Fibroblast of lung (primary cell): Measurements from ENCODE around the gene FAM193A. TPM values are rescaled to one million over a fixed set of nuclear protein-coding genes. Genes with fewer than 3 reads are reported as not detected.

ENCODE experiments used
- DNase-seq, 2 donors: peaks; one replicate each; pipeline versions ENCODE4 v3.0.0 to v3.0.0-alpha.2; 2010; ENCODE audit warnings: low read depth in 2 of 2
- H2AFZ ChIP-seq: 2 replicates; pipeline ENCODE4 v1.5.1; 2012; ENCODE audit warnings: low read length, control low read depth, inconsistent platforms
- H3K27ac ChIP-seq: 2 replicates; pipeline ENCODE4 v1.5.1; 2011; ENCODE audit warnings: low read length, control low read depth; ENCODE audit not compliant: insufficient read depth
- H3K27me3 ChIP-seq: 2 replicates; pipeline ENCODE4 v1.5.1; 2011; ENCODE audit warnings: mild to moderate bottlenecking, low read length; ENCODE audit not compliant: control insufficient read depth, insufficient read depth
- H3K36me3 ChIP-seq: 2 replicates; pipeline ENCODE4 v1.5.1; 2011; ENCODE audit warnings: low read length; ENCODE audit not compliant: control insufficient read depth, insufficient read depth
- H3K4me1 ChIP-seq: 2 replicates; pipeline ENCODE4 v1.5.1; 2011; ENCODE audit warnings: low read length; ENCODE audit not compliant: control insufficient read depth, insufficient read depth; ENCODE audit errors: extremely low read depth
- H3K4me2 ChIP-seq: 2 replicates; pipeline ENCODE4 v1.5.1; 2011; ENCODE audit warnings: low read length, control low read depth; ENCODE audit not compliant: insufficient read depth; ENCODE audit errors: extremely low read depth
- H3K4me3 ChIP-seq, 4 experiments: fragments of 200-600 bp in 1 of 4; sonication (generic) in 1 of 4; replicated peaks in 1 of 4; 2 replicates each; pipeline ENCODE4 v1.5.1; 2011 to 2016; ENCODE audit warnings: low read length in 4 of 4, low read depth in 3 of 4, mild to moderate bottlenecking in 3 of 4, control low read depth in 2 of 4, inconsistent platforms in 1 of 4, mixed read lengths in 1 of 4; ENCODE audit not compliant: insufficient read depth in 1 of 4; ENCODE audit errors: control extremely low read depth in 1 of 4
- H3K79me2 ChIP-seq: 2 replicates; pipeline ENCODE4 v1.5.1; 2012; ENCODE audit warnings: mild to moderate bottlenecking, low read length, inconsistent platforms; ENCODE audit not compliant: control insufficient read depth, insufficient read depth
- H3K9ac ChIP-seq: 2 replicates; pipeline ENCODE4 v1.5.1; 2011; ENCODE audit warnings: mild to moderate bottlenecking, low read length, control low read depth; ENCODE audit not compliant: insufficient read depth
- H3K9me3 ChIP-seq: 2 replicates; pipeline ENCODE4 v1.5.1; 2012; ENCODE audit warnings: low read depth, low read length; ENCODE audit not compliant: control insufficient read depth, insufficient read depth
- H4K20me1 ChIP-seq: 2 replicates; pipeline ENCODE4 v1.5.1; 2011; ENCODE audit warnings: low read length; ENCODE audit not compliant: control insufficient read depth, insufficient read depth; ENCODE audit errors: extremely low read depth
- CTCF ChIP-seq, 2 donors: IDR thresholded peaks in 1 of 2; conservative IDR thresholded peaks in 1 of 2; 1 replicate in 1 of 2; 2 replicates in 1 of 2; pipeline ENCODE4 v1.5.1; 2011 to 2012; ENCODE audit warnings: low read length in 2 of 2, control low read depth in 1 of 2, inconsistent platforms in 1 of 2, low read depth in 1 of 2, mild to moderate bottlenecking in 1 of 2
- EZH2 ChIP-seq: IDR thresholded peaks from 2 replicates; pipeline ENCODE4 v1.5.1; 2012; ENCODE audit warnings: low read length, control low read depth, mild to moderate bottlenecking; ENCODE audit errors: missing control alignments
- polyA plus RNA-seq, 2 donors: library from polyadenylated mRNA; depleted of rRNA in 1 of 2; stranded (reverse) in 1 of 2; unstranded in 1 of 2; fragments of >200 nt; gene quantifications; 2 replicates each; pipeline ENCODE4 v1.2.1, GENCODE V29; 2011 to 2012; ENCODE audit warnings: missing spikeins in 1 of 2
- total RNA-seq: library from RNA; depleted of rRNA; stranded (reverse); fragments of >200 nt; gene quantifications from 2 replicates; pipeline ENCODE4 v1.2.1, GENCODE V29; 2014

FAM193A gene
- total and polyA plus RNA-seq, 2 donors (not counting 1 experiment from before 2014, with no cell fraction given) = 5.6 to 10.9 TPM

DNA sequence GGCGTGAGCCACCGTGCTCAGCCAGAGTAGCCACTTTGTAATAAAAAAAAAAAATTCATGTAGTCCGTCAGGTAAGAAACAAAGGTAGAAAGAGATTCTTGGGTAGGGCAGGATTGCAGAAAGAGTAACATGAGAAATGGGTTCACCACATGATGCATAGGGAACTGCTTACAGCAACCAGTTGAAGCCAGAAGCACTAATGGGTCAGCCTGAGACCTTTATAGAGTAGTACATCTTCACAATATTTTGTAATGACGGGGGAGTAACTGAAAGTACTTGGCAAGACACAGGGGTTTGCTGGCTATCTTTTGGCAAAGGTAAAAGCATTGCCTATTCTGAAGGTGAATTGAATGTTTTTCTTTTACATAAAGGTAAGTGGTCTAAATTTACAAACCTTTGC is 29.1 kb downstream of the FAM193A start:
- Histone ChIP-seq H3K27me3 (no peaks in the 10 kb centered on the region), H3K9me3 (no peaks in the 10 kb centered on the region), H3K79me2 (peaks cover 72% of the 10 kb centered on the region), H3K4me2 (no peak overlapping the region), H3K27ac (no peak overlapping the region), H2AFZ (no peak overlapping the region), H3K4me1 (no peaks in the 10 kb centered on the region), H3K9ac (no peak overlapping the region), H3K4me3 (no peak overlapping the region), H4K20me1 (no peaks in the 10 kb centered on the region), H3K36me3 (no peaks in the 10 kb centered on the region)
- no peak for DNase-seq
- TF ChIP-seq CTCF (conservative IDR thresholded peaks at IDR 0.05 in 1 of 2, IDR thresholded peaks at IDR 0.05 in 1 of 2; ENCODE audit: low read depth in 1 of 2, low read length in 2 of 2) (no peak), EZH2 (no peak)

DNA sequence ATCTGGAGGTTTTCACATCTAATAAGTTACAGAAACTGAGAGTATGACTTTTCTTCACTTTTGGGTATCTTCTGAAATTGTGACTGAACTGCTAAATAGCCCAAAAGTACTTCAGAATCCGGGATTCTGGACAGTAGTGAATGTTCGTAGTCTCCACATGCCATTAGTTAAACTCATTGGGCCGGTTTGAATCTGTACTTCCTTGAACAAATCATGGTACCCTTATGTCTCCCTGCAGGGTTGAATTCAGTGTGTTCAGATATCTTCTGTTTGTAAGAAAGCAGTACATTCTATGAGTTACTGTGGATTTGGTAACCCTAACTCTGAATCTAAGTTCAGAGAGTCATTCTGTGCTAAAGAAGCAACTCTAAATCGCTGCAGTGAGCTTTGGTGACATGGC is 33.6 kb downstream of the FAM193A start:
- Histone ChIP-seq H2AFZ (no peak overlapping the region), H3K9ac (no peak overlapping the region), H3K27ac (no peak overlapping the region), H4K20me1 (peaks cover 2% of the 10 kb centered on the region), H3K9me3 (no peaks in the 10 kb centered on the region), H3K27me3 (no peaks in the 10 kb centered on the region), H3K36me3 (no peaks in the 10 kb centered on the region), H3K4me2 (no peak overlapping the region), H3K79me2 (peaks cover 73% of the 10 kb centered on the region), H3K4me3 (no peak overlapping the region), H3K4me1 (no peaks in the 10 kb centered on the region)
- TF ChIP-seq EZH2 (no peak), CTCF (conservative IDR thresholded peaks at IDR 0.05 in 1 of 2, IDR thresholded peaks at IDR 0.05 in 1 of 2; ENCODE audit: low read depth in 1 of 2, low read length in 2 of 2) (no peak)
- DNase-seq = no peak

DNA sequence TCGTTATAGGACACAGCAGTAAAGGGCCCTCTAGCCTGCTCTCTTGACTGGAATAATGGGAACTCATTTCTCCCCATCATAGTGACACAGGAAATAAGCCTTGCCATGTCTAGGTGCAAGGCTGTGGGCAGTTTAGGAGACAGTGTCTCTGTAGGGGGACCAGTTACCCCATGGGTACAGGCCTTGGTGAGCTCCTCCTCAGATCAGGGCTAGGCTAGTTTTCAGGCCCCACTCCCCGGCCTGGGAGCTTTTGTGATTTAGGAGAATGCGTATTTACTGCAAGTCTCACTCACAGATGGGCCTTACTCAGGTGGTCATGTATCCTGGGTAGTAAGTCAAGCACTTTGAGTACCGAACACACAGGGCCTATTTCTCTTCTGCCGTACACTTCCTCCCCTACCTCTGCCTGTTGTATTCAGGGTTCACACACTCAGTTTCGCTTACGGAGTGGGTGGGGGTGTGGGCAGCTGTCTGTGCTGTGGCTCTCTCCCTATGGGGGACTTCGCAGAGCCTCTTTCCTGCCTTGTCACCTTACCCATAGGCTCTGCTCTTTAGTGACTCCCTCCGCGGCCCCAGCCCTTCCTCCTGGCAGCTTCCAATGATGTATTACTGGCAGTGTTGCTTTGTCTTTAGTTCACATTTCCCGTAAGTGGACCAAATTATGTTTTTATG is 34.2 kb downstream of the FAM193A start:
- H4K20me1 ChIP-seq = peaks cover 2% of the 10 kb centered on the region
- no peak overlapping the region for H2AFZ ChIP-seq
- no peak overlapping the region for H3K9ac ChIP-seq
- no peaks in the 10 kb centered on the region for H3K9me3 ChIP-seq
- no peaks in the 10 kb centered on the region for H3K27me3 ChIP-seq
- H3K4me1 ChIP-seq = no peaks in the 10 kb centered on the region
- peaks cover 1% of the 10 kb centered on the region for H3K36me3 ChIP-seq
- no peak overlapping the region for H3K4me2 ChIP-seq
- DNase-seq = no peak
- no peak overlapping the region for H3K27ac ChIP-seq
- TF ChIP-seq CTCF (conservative IDR thresholded peaks at IDR 0.05 in 1 of 2, IDR thresholded peaks at IDR 0.05 in 1 of 2; ENCODE audit: low read depth in 1 of 2, low read length in 2 of 2) (no peak), EZH2 (no peak)
- H3K79me2 ChIP-seq = peaks cover 73% of the 10 kb centered on the region
- H3K4me3 ChIP-seq = no peak overlapping the region
